Stimulated activated CD8-positive, alpha-beta memory T cell treated with anti-CD3 and anti-CD28 coated beads, Interleukin-7, amount 100 ng/mL, for 4 hours (primary cell): Measurements from ENCODE around the gene HTR1E.
"Not testable (repeated sequence)": the region's sequence is repeated elsewhere in the genome, so short reads cannot be mapped to it uniquely, and the experiment has no call there.

Experiments used
- DNase-seq, 2 donors: peaks; one replicate each; pipeline ENCODE4 v3.0.0-alpha.2; 2020; ENCODE audit warnings: low read depth in 2 of 2

The HTR1E gene

GRCh38 chr6:86973088-86973487 is 35.8 kb downstream of the HTR1E start:
- DNase-seq, result no peak

DNA sequence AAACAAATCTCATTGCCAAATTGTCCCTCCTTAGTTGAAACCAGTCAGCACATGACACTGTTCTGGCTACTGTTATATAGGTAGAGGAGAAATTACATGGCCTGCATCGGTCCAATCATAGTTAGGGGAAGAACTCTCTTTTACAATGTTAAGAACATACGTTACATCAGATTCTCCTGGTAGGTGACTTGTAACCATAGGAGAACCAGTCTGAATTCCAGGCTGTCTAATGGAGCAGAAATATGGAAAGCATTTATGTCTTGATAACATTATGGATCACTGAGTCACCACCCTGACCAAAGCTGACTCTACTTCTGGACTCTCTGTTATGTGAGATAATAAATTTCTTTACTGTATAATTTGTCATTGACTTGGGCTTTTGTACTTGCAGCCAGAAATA is 40.9 kb downstream of the HTR1E start:
- no peak for DNase-seq

DNA sequence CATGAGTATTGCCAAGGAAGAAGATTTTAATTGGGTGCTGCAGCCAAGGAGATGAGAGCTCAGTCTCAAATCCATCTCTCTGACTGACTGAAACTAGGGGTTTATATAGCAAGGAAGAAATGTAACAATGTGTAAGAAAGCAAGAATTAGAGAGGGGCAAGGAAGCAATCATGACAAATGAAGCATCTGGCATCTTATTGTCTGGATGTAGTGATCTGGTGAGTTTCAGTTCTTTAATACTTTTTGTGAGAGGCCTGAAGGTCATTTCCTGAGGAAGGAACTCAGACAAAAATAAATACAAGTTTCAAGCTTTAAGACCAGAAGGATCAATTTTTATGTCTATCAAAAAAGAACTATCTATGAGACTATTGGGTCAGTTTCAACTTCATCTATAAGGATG is 64.2 kb downstream of the HTR1E start:
- no peak for DNase-seq

GRCh38 chr6:87002391-87002790 is 65.1 kb downstream of the HTR1E start:
- DNase-seq, result not testable (repeated sequence)

GRCh38 chr6:87006541-87006940 is 69.2 kb downstream of the HTR1E start:
- not testable (repeated sequence) for DNase-seq

DNA sequence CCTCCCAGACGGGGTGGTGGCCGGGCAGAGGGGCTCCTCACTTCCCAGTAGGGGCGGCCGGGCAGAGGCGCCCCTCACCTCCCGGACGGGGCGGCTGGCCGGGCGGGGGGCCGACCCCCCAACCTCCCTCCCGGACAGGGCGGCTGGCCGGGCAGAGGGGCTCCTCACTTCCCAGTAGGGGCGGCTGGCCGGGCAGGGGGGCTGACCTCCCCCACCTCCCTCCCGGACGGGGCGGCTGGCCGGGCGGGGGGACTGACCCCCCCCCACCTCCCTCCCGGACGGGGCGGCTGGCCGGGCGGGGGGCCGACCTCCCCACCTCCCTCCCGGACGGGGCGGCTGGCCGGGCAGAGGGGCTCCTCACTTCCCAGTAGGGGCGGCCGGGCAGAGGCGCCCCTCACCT is 72.3 kb downstream of the HTR1E start:
- DNase-seq, result not testable (repeated sequence)

- no peak for DNase-seq
Measured at GRCh38 chr6:87012035-87012434, 74.7 kb downstream of the HTR1E start.

- DNase-seq, result no peak
Measured at GRCh38 chr6:87012743-87013142, 75.4 kb downstream of the HTR1E start.

GRCh38 chr6:87016772-87017171 is 79.4 kb downstream of the HTR1E start:
- DNase-seq, result no peak

DNA sequence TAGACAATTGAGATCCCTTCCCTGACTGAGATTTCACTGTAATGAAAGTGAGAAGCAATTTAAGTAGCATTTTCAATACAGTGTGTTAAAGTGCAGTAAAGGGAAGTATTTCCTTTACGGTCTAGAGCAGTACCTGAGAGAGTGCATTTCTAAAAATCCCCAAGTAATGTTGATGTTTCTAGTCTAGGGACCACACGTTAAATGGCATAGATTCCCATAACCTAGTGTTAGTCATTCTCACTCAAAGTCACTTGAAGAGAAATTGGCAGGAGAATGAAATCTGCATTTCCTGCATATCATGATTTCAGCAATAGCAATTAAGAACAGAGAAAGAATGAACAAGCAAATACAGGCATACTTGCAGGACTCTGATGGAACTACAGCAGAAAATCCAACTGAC is 89.7 kb downstream of the HTR1E start:
- DNase-seq, result no peak

DNA sequence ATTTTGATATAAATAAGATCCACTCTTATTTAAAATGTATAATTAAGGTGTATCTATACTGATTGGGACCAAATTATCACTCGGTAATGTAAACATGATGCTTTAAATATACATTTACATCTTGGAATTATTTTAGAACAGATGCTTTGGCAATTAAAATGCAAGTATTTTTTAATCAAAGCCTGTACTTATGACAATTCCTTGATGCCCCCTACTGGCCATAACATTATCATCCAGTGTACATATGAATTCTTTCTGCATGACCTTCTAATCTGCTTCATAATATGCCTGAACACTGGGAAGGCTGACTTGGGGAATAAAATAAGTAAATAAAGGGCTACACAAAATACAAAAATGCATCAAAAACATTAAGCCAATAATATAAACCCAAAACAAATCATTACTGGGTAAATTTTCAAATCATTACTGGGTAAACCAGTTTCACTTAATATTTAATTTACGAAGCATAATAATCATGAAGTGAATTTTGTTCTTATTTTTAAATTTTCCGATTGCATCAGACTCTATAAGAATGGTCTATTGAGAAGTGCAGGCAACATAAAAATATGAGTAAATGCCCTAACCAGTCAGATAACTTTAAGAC is 92.5 kb downstream of the HTR1E start:
- no peak for DNase-seq

GRCh38 chr6:87040729-87041128 is 103.4 kb downstream of the HTR1E start:
- DNase-seq, result no peak

DNA sequence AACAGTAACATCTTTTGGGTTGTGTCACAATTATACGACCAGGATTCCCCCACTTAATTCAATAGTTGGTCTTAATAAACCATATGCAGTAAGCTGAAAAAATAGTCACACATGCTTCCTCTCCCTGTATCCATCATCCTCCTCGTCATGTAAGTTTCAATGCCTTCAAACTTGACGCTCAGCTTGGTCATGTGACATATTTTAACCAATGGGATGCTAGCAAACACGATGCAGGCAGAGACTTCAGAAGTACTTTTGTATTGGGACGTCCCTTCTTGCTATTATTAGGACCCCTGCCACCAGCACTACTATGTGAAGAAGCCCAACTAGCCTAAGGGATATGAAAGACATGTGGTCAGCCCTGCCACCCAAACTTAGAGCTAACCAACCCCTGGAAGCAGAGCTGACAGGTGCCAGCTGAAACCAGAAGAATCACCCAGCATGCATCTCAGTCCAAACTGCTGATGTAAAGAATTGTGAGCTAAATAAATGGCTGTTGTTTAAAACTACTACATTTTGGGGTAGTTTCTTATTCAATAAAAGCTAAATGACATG is 108.3 kb downstream of the HTR1E start:
- DNase-seq, result no peak

DNA sequence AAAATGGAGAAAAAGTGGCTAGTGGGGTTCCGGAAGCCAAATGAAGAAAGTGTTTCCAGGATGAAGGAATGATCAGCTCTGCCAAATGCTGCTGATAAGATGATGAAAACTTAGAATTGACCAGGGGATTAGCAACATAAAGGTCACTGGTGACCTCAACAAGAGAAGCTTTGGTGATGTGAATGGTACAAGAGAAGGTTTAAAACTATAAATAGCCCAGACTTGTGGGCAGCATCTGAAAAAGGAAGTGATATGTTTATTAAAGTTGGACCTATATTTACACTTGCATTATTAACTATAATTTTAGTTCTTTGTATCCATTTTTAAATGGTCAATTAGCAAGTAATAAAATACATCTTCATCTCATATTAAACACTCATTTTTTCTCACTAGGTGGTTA is 112.5 kb downstream of the HTR1E start:
- no peak for DNase-seq

DNA sequence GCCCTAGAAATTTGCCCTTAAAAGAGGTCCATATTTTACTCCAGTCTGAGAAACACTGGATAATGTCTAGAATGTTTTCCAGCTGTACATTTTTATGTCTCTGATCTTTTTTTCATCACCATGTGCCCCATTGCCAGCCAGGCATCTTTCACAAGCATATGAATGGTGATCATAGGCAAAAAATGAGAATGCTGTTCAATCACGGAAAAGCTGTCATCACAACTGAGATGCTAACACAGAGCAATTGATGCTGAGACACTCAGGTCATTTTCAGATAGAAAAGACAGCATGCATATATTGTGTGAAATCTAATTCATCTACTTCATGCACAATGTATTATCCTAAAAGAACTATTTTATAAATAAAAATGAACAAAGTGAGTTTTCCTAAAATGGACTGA is 116.0 kb downstream of the HTR1E start:
- DNase-seq, result no peak

- no peak for DNase-seq
Measured at GRCh38 chr6:87054143-87054833, 117.0 kb downstream of the HTR1E start.

- no peak for DNase-seq
Measured at GRCh38 chr6:87059943-87060342, 122.6 kb downstream of the HTR1E start.

GRCh38 chr6:87065117-87065516 is 127.8 kb downstream of the HTR1E start:
- DNase-seq, result no peak
